GM08714 (cell line): ENCODE data around the gene CST11.

Source experiments
- H3K4me3 ChIP-seq: fragments of 200-500 bp; sonication (Bioruptor generic); 2 replicates; pipeline ENCODE4 v1.5.1; 2014; ENCODE audit warnings: mild to moderate bottlenecking, low read length, inconsistent platforms
- ZNF274 ChIP-seq: IDR thresholded peaks from 2 replicates; pipeline ENCODE4 v1.6.1; 2012; ENCODE audit warnings: mild to moderate bottlenecking, low read depth, low read length

Gene CST11

DNA sequence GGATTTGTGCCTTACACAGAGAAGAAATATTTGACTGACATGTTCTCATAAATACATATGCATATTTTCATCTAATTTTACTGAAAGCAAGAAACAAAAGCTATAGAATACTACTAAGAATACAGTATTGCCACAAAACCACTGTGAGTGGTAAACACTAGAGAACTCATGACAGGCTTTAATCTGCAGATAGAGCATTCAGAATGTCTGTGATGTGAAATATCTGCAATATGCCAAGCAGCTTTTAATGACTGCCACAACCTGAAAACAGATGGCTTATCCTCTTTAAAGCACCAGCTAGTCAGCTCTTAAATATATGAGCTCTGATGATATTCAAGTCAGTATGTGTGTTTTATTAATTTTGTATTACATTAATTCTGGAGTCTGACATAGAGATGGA, 34.8 kb downstream of the CST11 start:
- H3K4me3 ChIP-seq: no peak overlapping the region
- no peak for TF ChIP-seq ZNF274

DNA sequence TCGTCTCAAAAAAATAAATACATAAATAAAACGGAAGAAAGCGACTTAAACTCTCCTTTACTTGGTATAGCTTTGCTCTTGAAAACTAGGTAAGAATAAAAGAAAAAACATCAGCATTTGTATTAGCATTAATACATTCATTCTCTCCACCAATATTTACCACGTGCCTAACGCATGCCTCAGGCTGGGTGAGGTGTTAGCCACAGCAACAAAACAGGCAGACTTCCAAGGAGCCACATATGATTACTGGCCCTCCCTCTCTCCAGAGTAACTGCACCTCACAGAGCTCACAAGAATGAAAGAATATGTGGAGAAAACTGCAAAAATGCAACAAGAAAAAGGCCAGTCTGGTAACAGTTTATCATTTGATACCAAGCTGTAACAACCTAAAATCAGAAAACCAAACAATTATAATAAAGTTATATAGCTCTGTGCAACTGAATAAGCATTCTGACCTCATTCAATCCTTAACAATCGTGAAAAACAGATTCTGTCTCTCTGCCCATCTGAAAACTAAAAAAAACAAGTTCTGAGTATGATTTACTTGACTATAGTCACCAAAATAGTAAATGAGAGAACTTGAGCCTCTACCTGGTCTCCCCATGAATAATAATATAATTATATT, 36.6 kb downstream of the CST11 start:
- TF ChIP-seq ZNF274: no peak
- H3K4me3 ChIP-seq: no peak overlapping the region

DNA sequence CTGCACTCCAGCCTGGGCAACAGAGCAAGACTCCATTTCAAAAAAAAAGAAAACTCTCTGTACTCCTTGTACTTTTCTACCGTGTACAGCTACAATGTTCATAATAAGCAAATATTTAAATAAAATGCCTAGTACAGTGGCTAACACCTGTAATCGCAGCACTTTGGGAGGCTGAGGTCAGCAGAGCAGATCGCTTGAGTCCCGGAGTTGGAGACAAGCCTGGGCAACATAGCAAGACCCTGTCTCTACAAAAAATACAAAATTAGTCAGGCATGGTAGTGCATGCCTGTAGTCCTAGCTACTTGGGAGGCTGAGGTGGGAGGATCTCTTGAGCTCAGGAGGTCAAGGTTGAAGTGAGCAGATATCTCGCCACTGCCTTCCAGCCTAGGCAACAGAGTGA, 37.1 kb downstream of the CST11 start:
- no peak overlapping the region for H3K4me3 ChIP-seq
- no peak for TF ChIP-seq ZNF274

DNA sequence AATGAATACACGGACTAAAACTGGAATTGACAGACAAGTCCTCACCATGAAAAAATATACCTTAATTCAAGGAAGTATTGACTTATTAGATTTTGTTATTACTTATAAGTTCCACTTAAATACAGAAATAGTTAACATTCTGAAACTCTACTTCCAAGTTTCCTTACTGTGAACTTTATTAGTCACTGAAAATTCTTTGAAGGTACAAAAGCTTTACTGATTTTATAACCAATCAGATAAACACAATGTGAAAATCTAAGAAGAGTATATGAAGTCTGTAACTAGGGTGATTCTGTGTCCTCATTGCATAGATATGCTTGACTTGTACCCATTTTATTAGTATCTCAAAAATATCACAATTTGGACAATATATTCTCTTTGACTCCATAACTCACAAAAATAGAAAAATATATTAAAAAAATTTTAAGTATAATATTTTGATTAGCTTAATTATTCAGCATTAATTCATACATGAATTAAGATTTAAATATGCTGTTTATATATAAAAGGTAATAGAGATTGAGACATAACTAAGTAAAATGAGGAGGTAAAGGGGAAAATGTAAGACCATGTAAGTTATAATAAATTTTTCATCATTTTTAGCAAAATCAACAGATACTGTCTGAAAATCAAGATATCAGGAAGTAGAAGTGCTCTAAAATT, 38.0 kb downstream of the CST11 start:
- no peak for TF ChIP-seq ZNF274

DNA sequence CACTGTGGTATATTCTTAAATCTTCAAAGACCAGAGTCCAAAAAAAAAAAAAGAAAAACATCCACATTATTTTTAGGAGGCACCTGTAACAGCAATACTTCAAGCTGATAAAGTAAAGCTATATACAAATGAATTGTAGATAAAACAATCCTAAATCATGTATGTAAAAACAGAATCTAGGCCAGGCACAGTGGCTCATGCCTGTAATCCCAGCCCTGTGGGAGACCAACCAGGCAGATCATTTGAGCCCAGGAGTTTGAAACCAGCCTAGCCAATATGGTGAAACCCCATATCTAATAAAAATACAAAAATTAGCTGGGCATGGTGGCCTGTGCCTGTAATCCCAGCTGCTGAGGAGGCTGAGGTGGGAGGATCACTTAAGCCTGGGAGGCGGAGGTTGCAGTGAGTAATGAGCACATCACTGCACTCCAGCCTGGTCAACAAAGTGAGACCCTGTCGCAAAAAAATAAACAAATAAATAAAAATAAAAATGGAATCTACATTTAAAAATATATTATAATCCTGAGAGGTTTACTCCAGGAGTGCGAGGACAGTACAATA, 38.7 kb downstream of the CST11 start:
- no peak for TF ChIP-seq ZNF274
- H3K4me3 ChIP-seq: no peak overlapping the region

More for the DNA sequence above, 38.0 kb downstream of the CST11 start:
- no peak overlapping the region for H3K4me3 ChIP-seq

DNA sequence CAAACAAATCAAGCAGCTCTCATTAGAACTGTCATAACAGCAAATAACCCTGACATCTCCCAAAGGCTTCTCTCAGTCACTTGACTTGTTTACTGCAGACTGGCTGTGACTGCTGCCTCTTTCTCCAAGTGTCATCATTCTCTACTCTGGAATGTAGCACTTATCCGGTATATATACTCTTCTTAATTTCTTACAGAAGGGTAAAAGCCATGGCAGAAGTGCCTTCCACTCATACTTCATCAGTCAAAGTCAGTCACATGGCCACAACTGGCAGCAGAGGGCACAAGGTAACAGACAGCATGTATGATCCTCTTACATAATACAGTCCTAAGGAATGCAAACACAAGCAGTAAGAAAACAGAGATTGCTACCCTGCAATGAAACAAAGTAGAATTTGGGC, 40.6 kb downstream of the CST11 start:
- TF ChIP-seq ZNF274: no peak
- H3K4me3 ChIP-seq: no peak overlapping the region

DNA sequence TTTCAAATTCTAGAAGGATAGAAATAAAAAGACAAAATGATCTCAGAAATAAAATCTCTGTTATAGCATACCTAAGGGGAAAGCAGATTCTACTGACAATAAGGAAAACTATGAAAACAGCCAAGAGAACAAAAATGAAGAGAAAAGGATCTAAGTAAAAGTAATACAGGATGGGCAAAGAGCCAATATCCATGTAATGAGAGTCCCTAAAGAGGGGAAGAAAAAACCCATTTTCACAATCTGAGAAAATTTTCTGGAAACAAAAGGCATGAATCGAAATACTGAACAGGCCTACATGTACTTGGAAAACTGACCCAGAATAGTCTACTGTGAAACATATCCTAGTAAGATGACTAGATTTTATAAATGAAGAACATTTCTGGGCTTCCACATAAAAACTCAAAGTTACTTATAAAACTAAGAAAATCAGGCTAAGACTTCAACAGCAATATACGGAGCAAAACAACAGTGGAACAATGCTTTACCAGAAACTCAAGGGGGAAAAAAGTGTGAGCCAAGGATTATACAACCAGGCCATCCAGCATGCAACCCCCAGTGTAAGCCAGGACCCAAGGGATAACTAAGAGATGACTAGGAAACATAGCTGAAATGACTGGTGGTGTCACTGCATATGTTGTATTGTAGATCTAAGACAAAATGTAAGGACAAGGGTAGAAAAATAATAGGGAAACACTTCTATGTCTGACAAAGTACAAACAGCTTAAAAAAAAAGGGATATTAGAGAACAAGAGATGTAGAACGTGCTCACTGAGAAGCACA, 41.6 kb downstream of the CST11 start:
- no peak overlapping the region for H3K4me3 ChIP-seq
- no peak for TF ChIP-seq ZNF274

DNA sequence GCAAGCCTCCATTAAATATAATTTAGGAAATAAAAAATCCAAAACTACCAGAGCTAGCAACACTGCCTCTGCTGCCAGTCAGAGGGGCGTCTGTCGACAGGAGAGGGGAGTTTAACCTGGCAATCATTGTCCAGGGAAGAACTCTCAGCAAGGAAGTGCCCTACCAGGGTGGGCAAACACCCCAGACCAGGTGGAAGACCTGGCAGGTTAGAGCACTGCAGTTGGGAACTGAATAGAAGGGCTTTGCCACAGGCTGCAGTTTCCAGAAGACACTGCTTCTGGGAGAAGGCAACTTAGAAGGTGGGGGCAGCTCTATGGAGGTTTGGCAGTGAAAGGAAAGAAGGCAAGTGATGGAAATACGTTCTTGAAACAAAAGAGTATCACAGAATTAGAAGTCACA, 42.9 kb downstream of the CST11 start:
- no peak for TF ChIP-seq ZNF274
- H3K4me3 ChIP-seq: no peak overlapping the region

DNA sequence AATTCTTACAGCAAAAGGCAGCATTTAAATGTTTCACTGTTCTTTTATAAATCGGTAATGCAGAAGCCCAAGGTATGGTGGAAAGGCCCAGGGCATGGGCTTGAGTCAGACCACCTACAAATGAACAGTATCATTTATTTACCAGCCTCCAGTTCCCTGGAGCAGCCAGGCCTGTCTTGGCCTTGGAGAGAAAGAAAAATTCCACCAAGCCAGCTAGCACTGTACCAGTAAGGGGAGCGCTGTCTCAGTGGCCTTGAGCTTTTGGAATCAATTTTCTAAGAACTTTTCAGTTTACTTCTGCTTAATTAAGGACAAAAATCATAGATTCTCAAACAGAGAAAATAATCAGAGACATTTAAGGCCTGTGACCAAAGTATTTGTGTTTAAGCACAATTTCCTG, 43.7 kb downstream of the CST11 start:
- no peak for TF ChIP-seq ZNF274
- H3K4me3 ChIP-seq: no peak overlapping the region

DNA sequence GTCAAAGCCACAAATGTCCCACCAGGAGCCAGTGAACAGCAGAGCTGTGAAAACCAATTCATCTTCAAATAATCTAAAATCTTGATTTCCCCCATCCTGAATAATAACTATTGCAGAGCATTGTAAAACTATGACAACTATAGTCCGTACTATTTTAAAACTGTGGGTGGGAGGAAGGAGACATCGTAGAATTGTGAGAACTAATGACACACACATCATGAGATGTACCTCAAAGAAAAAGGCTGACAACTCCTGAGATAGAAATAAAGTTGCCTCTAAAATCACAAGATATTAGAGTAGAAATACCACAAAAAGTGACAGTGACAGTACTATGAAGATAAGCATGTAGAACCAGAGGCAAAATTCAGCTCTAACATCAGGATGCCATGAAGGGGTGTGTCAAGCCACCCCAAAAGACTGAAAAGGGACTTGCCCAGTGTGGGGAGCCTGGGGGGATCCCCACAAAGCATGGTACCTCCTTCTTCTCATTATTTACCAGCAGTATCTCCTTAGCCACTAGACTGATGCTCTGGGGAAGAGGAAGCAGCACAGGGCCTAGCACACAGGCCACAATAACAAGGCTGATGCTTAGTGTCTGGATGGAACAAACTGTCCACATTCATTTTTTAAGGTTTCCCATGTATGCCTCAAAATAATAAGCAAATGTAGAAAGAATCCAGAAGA, 44.8 kb downstream of the CST11 start:
- H3K4me3 ChIP-seq: no peak overlapping the region
- TF ChIP-seq ZNF274: no peak

DNA sequence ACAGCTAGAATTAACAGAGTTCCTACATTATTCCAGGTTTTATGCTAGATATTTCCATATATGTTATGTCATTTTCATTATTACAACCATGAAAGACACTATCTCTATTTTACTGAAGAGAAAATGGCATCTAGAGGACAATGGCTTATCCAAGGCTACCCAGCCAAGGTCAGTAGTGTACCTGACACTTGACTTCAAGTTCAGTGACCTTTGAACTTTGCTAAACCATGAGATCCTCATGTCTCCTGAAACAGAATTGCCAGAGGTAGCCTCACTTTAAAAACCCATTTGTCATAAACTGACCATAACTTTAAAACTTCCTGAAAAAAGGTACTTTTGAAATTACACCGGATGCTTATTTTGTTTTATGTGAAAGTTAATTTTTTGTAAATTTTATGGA, 45.8 kb downstream of the CST11 start:
- H3K4me3 ChIP-seq: no peak overlapping the region
- TF ChIP-seq ZNF274: no peak

DNA sequence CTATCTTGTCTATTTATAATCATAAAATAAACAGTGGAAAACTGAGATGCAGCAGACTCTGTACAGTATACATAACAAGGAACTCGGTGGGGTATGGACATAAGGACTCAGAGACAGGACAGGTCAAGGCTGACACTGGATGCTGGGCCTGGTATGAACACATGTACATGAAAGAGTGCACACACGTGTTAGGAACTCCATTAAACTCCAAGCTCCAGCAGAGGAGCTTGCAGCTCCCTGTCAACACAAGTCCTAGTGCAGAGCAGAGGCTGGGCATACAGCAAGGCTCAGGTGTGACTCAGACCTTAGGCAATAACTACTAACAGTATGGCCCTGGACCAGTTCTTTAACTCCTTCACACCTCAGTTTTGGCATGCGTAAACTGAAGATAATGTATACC, 48.5 kb downstream of the CST11 start:
- TF ChIP-seq ZNF274: no peak
- no peak overlapping the region for H3K4me3 ChIP-seq

DNA sequence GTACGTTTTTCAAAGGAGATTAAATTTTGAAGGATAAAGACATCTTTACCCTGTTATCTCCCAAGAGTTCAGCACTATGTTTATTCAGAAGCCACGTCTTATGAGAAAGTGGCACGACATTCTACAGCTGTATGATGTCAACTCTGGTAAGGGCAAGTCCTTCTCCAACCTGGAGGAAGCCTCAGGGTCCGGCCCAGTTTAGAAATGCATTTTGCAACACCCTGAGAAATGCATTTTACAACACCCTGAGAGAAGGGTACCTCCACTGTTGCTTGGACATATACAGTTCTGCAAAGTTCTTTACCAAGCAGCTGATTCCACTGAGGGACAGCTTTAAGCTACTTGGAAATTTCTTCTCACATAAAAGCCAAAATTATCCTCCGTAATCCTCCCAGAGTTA, 48.9 kb downstream of the CST11 start:
- TF ChIP-seq ZNF274: no peak
- no peak overlapping the region for H3K4me3 ChIP-seq

DNA sequence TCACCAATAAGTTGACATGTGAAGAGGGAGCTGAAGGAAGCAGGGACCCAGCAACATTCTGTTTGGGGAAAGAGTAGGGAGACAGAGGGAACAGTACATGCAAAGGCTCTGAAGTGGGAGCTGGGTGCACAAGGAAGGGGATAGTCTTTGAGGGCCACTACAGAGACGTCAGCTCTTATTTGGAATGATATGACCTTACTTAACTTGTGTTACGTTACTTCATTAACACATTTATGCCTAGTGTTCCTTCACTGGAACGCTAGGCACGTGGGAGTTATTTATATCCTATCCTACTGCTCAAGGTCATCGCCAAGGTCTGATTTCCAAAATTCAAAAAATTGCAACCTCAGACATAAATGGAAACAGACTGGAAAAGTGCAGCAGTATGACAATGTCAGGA, 51.6 kb downstream of the CST11 start:
- TF ChIP-seq ZNF274: no peak
- no peak overlapping the region for H3K4me3 ChIP-seq
